Measurements from ENCODE around the gene RIPOR2.

RIPOR2 gene

GRCh38 chr6:24968783-24969182, 33.0 kb upstream of the RIPOR2 start:
- Mint-ChIP-seq H3K27me3 (ENCODE audit: low read depth) (peaks cover 11% of the 10 kb centered on the region), H3K9me3 (no peaks in the 10 kb centered on the region), H3K36me3 (ENCODE audit: low read depth) (no peaks in the 10 kb centered on the region), H3K4me3 (no peak overlapping the region), H3K27ac (no peak overlapping the region), H3K4me1 (peaks cover 11% of the 10 kb centered on the region)
- TF ChIP-seq CTCF (IDR thresholded peaks at IDR 0.05; ENCODE audit: unreplicated experiment in 3 of 3), result no peak

GRCh38 chr6:24967211-24967610, 31.5 kb upstream of the RIPOR2 start:
- Mint-ChIP-seq H3K27ac (no peak overlapping the region), H3K4me1 (peaks cover 2% of the 10 kb centered on the region), H3K4me3 (no peak overlapping the region), H3K36me3 (ENCODE audit: low read depth) (no peaks in the 10 kb centered on the region), H3K9me3 (no peaks in the 10 kb centered on the region), H3K27me3 (ENCODE audit: low read depth) (peaks cover 11% of the 10 kb centered on the region)
- no peak for TF ChIP-seq CTCF (IDR thresholded peaks at IDR 0.05; ENCODE audit: unreplicated experiment in 3 of 3)

GRCh38 chr6:24966381-24966780, 30.6 kb upstream of the RIPOR2 start:
- Mint-ChIP-seq H3K36me3 (ENCODE audit: low read depth) (no peaks in the 10 kb centered on the region), H3K9me3 (no peaks in the 10 kb centered on the region), H3K27me3 (ENCODE audit: low read depth) (peaks cover 11% of the 10 kb centered on the region), H3K27ac (no peak overlapping the region), H3K4me3 (no peak overlapping the region), H3K4me1 (no peaks in the 10 kb centered on the region)
- TF ChIP-seq CTCF (IDR thresholded peaks at IDR 0.05; ENCODE audit: unreplicated experiment in 3 of 3), result no peak

- peaks cover 4% of the 10 kb centered on the region for H3K27me3 Mint-ChIP-seq (ENCODE audit: low read depth)
- TF ChIP-seq CTCF (IDR thresholded peaks at IDR 0.05; ENCODE audit: unreplicated experiment in 3 of 3), result no peak
- peaks cover 6% of the 10 kb centered on the region for H3K4me1 Mint-ChIP-seq
- no peaks in the 10 kb centered on the region for H3K9me3 Mint-ChIP-seq
- H3K36me3 Mint-ChIP-seq (ENCODE audit: low read depth), result no peaks in the 10 kb centered on the region
- no peak overlapping the region for H3K27ac Mint-ChIP-seq
- no peak overlapping the region for H3K4me3 Mint-ChIP-seq
Measured at GRCh38 chr6:24963887-24964570, 28.3 kb upstream of the RIPOR2 start.

GRCh38 chr6:24963339-24963738, 27.6 kb upstream of the RIPOR2 start:
- Mint-ChIP-seq H3K27ac (no peak overlapping the region), H3K36me3 (ENCODE audit: low read depth) (no peaks in the 10 kb centered on the region), H3K9me3 (no peaks in the 10 kb centered on the region), H3K4me1 (peaks cover 6% of the 10 kb centered on the region), H3K27me3 (ENCODE audit: low read depth) (no peaks in the 10 kb centered on the region), H3K4me3 (no peak overlapping the region)
- TF ChIP-seq CTCF (IDR thresholded peaks at IDR 0.05; ENCODE audit: unreplicated experiment in 3 of 3), result no peak

- Mint-ChIP-seq H3K9me3 (no peaks in the 10 kb centered on the region), H3K36me3 (ENCODE audit: low read depth) (no peaks in the 10 kb centered on the region), H3K27ac (no peak overlapping the region), H3K4me1 (peaks cover 6% of the 10 kb centered on the region), H3K4me3 (no peak overlapping the region), H3K27me3 (ENCODE audit: low read depth) (no peaks in the 10 kb centered on the region)
- TF ChIP-seq CTCF (IDR thresholded peaks at IDR 0.05; ENCODE audit: unreplicated experiment in 3 of 3), result no peak
Measured at GRCh38 chr6:24961852-24962251, 26.1 kb upstream of the RIPOR2 start.

Data from nephron (organoid).